Measurements from ENCODE around the gene FOXD4L6. TPM values are rescaled to one million over a fixed set of nuclear protein-coding genes. Genes with fewer than 3 reads are reported as not detected.
"Not testable (repeated sequence)": the region's sequence is repeated elsewhere in the genome, so short reads cannot be mapped to it uniquely, and the experiment has no call there.

The FOXD4L6 gene
- total RNA-seq, 1 donor from 2014 or later: not detected

DNA sequence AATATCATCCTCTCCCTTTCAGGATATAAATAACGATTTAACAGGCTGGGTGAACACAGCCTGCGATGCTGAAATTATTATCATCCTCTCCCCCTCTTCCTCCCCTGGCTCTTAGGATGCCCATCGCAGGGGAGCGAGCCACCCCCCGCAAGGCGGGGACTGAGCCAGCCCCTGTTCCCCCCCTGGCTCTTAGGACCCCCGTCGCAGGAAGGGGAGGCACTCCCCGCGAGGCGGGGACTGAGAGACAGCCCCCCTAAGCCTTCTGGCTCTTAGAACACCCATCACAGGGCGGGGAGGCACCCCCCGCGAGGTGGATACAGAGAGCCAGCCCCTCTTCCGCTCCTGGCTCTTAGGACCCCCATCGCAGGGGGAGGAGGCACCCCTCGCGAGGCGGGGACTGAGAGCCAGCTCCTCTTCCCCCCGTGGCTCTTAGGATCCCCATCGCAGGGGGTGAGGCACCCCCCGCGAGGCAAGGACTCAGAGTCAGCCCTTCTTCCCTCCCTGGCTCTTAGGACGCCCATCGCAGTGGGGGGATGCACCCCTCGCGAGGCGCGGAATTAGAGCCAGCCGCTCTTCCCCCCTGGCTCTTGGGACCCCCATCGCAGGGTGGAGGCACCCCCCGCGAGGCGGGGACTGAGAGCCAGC is 21.9 kb downstream of the FOXD4L6 start:
- DNase-seq; intact Hi-C loops (cut with DNase I); ATAC-seq (ENCODE audit: poor library complexity): not testable (repeated sequence)

DNA sequence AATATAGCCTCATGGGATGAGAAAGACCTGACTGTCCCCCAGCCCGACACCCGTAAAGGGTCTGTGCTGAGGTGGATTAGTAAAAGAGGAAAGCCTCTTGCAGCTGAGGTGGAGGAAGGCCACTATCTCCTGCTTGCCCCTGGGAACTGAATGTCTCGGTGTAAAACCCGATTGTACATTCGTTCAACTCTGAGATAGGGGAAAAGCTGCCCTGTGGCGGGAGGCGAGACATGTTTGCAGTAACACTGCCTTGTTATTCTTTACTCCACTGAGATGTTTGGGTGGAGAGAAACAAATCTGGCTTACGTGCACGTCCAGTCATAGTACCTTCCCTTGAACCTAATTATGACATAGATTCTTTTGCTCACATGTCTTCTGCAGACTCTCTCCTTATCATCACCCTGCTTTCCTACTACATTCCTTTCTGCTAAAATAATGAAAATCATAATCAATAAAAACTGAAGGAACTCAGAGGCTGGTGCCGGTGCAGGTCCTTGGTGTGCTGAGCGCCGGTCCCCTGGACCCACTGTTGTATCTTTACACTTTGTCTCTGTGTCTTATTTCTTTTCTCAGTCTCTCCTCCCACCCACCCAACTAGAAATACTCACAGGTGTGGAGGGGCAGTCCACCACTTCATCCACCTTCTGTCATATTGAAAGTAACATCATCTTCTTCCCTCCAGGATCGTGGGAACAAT is 22.8 kb downstream of the FOXD4L6 start:
- DNase-seq; intact Hi-C loops (cut with DNase I): not testable (repeated sequence)

DNA sequence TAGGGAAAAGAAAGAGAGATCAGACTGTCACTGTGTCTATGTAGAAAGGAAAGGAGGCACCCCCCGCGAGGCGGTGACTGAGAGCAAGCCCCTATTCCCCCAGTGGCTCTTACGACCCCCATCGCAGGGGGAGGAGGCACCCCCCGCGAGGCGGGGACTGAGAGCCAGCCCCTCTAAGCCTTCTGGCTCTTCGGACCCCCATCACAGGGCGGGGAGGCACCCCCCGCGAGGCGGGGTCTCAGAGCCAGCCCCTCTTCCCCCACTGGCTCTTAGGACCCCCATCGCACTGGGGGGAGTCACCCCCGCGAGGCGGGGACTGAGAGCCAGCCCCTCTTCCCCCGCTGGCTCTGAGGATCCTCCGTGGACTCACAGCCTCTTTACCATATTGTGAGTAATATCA is 23.9 kb downstream of the FOXD4L6 start:
- intact Hi-C loops (cut with DNase I); ATAC-seq (ENCODE audit: poor library complexity); DNase-seq: not testable (repeated sequence)

More for the DNA sequence above, 22.8 kb downstream of the FOXD4L6 start:
- not testable (repeated sequence) for ATAC-seq (ENCODE audit: poor library complexity)

DNA sequence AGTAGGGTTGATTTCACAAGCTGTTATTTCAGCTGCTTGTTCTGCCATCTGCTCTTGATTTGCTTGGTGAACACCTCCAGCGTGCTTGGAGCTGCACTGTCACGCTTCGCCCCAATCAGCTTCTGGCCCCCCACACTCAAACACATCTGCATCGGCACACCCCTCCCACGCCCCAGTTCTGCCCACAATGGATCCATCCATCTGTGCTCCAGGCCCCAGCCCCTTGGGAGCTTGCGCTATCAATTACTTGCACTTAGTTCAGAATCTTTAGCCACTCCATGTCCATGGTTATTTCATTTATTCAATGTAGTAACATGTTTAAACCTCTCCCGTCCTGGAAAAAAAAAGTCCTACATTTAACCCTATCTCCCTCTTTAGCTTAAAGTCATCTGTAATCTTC is 28.0 kb downstream of the FOXD4L6 start:
- DNase-seq; ATAC-seq (ENCODE audit: poor library complexity); intact Hi-C loops (cut with DNase I): not testable (repeated sequence)

DNA sequence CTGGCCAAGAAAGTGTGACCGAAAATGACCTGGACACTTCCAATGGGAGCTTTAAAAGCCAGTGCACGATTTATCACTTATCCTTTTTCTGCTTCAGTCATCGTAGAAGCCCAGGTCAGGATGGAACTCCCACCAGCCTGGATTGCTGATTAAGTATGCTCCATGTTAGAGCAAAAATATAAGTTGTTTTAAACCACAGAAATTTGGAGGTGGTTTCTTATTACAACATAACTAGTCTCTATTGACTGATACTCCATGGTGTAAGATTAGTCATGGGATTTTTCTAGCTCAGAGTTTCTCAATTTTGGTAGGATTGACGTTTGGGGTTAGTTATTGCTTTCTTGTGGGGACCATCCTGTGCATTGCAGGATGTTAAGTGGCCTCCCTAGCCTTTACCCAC is 29.7 kb downstream of the FOXD4L6 start:
- DNase-seq; intact Hi-C loops (cut with DNase I); ATAC-seq (ENCODE audit: poor library complexity): not testable (repeated sequence)

DNA sequence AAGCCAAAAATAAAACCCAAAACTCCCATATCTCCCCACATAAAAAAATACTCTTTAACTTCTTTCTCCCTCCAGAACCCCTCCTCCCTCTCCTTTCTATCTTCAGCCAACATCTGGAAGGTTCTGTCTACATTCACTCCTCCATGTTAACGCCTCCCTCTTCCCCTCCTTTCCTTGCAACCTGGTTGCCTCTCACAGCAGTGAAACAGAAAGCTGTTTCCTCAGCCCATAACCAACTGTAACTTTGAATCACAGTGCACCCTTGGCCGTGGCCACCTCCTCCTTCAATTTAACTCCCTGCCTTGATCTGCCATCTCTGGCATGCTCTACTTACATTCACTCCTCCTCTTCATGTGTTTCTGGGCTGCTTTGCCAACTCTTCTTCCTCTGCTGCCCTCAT is 33.4 kb downstream of the FOXD4L6 start:
- DNase-seq: peak; percentile 43
- intact Hi-C loops (cut with DNase I): not testable (repeated sequence)
- peak; percentile 45 for ATAC-seq (ENCODE audit: poor library complexity)

DNA sequence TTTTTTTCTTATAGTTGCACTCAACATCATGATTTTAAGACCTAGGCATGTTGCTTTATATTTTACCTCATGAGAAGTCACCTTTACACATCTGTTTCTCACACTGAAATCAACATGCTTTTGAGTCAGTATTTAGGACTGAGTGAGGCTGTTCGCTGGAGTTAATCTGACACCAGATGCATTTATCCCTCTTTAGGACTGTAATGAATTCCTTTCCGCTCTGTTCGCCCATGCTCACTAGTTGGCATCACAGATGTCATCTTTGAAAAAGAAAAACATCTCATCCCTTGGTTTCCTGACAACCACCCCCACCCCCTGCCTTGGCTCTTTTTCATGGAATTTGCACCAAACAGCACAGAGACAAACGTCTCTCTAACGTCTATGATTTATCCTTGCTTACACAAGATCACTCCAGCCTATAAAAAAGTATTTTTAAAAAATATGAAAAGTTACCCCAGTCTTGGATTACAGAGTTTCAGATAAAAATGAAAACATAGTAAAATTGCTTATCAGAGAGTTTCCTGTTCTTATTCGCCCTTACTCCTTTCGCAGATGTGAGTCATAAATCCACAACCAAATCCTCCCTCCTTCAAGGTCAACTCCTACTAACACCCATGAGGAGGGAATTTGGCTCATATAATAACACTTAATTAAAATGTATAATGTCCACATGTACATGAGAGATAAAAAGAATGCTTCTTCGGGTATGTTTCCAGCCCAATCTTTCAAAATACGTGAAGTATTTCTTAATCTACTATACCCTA is 34.3 kb downstream of the FOXD4L6 start:
- ATAC-seq (ENCODE audit: poor library complexity); DNase-seq; intact Hi-C loops (cut with DNase I): not testable (repeated sequence)

DNA sequence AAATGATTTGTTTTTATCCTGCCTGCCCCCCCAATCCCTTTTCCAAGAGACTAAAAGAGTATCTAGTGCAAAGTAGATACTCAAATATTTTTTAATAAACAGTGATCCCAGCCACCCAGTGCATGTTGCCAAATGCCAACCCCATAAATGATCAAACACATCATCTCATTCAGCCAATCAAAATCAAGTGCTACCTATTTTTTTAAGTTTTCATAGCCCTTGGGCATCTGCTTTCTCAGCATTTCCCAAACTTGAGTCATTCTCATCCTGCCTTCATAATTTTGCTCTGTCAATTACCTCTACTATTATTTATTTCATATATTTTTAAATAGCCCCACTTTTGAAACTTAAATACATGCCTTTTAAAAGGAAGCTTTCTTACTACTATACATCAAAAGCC is 37.6 kb downstream of the FOXD4L6 start:
- intact Hi-C loops (cut with DNase I); ATAC-seq (ENCODE audit: poor library complexity); DNase-seq: not testable (repeated sequence)

DNA sequence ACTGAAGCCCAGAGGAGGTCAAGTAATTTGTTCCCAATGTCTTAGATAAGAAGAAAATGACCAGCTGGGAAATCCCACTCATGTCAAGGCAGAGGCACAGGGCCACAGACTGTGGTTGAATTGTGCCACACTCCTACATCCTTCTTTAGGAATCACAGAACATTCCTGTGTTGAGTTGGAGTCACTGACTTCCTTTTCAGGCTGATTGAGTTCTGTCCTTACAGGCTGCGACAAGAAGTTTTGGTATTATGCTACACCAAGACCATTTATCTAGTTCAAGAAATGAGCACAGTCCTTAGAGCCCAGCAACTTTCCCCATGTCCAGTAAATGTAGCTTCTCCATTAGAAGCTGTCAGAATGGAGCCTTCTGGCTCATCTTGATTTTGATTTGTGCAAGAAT is 38.1 kb downstream of the FOXD4L6 start:
- DNase-seq; ATAC-seq (ENCODE audit: poor library complexity); intact Hi-C loops (cut with DNase I): not testable (repeated sequence)

DNA sequence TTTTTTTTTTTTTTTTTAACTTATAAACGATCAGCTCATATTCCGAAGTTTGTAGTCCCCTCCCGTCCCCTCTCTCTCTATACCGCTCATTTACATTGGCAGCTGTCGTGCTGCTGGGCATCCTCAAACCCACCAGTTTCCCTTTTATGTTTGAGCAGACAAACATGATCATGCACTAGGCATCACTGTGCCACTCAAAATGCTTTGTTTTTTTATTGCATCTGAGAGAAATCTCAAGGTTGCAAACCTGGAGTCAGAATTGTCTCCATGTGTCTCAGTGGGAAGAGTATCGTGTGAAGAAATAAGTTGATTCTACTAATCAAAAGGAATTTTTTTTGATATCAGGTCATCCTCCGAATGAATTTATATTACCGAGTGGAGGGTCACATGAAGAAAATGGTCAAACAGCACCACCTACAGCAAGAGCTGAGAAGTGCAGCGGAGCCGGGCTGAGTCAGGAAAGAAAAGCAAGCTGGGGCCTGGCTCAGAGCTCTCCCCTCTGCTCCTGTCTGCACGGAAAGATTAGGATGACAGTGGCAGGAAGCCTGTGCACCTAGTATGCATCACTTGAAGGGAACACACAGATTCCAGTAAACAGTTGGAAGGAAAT is 39.9 kb downstream of the FOXD4L6 start:
- DNase-seq; intact Hi-C loops (cut with DNase I): not testable (repeated sequence)
- ATAC-seq (ENCODE audit: poor library complexity): peak; percentile 89

DNA sequence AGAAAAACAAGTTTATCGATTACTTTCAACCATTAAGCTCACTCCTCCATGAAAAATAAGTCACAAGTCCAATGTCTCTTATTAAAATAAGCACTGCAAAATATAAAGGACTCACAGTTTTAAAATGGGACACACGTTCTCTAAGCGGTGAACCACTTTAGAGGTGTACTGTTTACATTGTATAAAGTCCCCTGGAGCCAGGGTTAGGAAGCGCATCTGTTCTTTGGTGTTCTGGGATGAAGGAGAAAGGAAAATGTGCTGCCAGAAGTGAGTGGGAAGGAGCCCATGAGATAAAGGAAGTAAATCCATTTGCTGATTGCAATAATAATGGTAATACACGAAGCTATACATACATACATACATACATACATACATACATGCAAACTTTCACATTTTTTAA is 40.6 kb downstream of the FOXD4L6 start:
- ATAC-seq (ENCODE audit: poor library complexity); intact Hi-C loops (cut with DNase I); DNase-seq: not testable (repeated sequence)

DNA sequence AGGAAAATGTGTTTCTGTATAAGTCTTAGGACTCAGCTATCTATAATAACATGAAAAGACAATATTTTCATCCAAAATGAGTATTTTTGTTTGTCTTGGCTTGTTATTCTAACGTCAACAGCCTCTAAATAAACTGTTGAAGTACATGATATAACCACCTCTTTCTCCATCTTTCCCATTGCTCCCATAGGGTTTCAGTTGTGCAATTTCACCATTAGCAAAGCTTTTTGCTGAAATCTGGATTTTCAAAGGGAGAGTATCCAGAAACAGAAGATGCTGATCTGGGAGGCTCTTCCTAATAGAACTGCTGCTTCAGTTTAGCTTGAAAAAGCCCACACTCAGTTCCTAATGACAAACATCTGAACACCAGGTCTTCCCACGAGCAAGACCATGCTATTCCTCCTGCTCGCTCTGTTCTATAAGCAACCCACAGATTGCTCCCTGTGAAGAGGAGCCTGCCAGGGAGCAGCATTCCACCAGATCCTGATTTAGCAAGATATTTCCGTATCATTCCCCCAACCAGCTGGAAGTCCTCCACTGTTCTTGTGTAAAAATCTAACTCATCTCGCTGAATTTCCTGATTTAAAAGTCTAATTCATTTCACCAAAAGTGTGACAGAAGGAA is 41.2 kb downstream of the FOXD4L6 start:
- intact Hi-C loops (cut with DNase I); DNase-seq: not testable (repeated sequence)
- ATAC-seq (ENCODE audit: poor library complexity): peak; percentile 59

DNA sequence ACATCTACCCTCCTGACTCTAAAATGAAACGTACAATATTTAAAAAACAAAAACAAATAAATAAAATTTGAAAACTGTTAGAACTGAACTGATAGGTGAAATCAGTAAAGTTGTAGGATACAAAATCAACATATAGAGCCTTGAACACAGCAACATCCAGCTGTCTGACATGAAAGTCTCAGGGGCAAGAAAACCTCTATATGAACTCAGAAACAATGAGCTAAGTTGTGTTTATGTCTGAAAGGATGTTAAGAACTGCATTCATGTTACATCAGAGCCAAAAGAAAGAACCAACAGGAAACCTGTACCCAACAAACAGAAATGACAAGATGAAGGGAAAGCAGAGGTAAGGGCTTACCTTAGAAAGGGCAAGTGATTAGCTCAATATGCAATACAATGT is 41.8 kb downstream of the FOXD4L6 start:
- intact Hi-C loops (cut with DNase I); ATAC-seq (ENCODE audit: poor library complexity); DNase-seq: not testable (repeated sequence)

DNA sequence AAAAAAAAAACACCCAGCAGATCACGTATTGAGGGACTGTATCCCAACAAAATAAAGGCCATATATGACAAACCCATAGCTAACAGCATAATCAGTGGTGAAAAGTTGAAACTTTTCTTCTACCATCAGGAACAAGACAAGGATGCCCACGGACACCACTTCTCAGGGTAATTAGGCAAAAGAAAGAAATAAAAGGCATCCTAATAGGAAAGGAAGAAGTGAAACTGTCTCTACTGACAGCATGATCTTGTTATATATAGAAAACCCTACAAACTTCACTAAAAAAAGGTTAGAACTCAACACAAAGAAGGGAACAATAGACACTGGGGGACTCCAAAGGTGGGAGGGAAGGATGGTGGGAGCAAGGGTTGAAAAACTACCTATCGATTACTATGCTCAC is 42.3 kb downstream of the FOXD4L6 start:
- ATAC-seq (ENCODE audit: poor library complexity); DNase-seq; intact Hi-C loops (cut with DNase I): not testable (repeated sequence)

DNA sequence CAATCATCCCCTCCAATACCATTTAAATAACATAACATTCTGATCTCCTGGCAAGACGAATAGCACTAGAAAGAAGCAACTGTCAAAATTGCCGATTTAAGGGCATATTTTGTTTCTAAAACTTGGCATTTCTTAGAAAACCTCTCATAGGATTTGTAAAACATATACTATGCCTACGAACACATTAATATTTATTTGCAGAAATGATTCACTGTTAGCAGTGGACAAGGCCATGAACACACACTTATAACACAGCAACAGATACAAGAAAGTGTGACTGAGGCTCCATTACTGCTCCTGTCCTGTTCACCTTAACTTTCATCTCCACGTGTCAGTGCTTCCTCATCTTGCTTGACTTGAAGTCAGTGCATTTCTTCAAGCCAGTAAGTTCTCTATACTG is 46.1 kb downstream of the FOXD4L6 start:
- not testable (repeated sequence) for DNase-seq

DNA sequence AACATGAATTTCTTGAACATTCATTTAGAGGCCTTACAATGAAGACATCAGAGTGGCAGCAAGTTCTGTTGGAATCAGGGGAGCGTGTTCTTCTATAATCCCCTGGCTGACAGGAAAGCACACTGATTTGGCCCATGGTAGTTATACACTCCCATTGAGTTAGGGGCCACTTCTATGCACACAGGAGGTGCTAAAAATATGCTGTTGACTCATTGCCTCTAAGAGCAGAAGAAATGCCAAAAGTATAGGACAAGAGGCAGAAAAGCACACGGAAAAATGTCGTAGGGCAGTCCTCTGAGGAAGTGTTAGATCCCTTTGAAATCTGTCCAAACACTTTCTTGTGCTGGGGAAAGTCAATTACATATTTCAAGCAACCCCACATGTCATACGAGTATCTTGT is 49.0 kb downstream of the FOXD4L6 start:
- intact Hi-C loops (cut with DNase I); ATAC-seq (ENCODE audit: poor library complexity); DNase-seq: not testable (repeated sequence)

More for the DNA sequence above, 46.1 kb downstream of the FOXD4L6 start:
- ATAC-seq (ENCODE audit: poor library complexity); intact Hi-C loops (cut with DNase I): not testable (repeated sequence)

DNA sequence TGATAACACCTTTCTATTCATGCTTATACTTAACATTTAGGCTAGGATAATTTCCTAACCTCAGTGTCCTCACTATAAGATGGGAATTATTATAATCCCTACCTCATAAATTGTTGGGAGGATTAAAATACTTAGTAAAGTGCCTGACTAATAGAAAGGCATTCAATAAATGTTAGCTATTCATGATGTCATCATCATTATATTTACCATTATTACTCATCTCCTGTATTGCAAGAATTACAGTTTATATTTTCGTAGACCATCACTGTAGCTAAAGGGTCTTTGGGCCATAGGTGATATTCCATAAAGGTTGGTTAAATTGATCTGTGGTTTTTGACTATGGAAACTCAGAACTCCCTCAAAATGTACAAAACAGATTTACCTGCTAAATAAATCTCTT is 50.9 kb downstream of the FOXD4L6 start:
- intact Hi-C loops (cut with DNase I); DNase-seq; ATAC-seq (ENCODE audit: poor library complexity): not testable (repeated sequence)

Data from Right ventricle myocardium superior (tissue), 1 donor.